H1 (cell line): Measurements from ENCODE around the gene ASXL1. TPM values are rescaled to one million over a fixed set of nuclear protein-coding genes. Genes with fewer than 3 reads are reported as not detected.

Source experiments
- CTCF ChIA-PET: fragments of 300-600 bp; sonication (Branson Sonifier 250); formaldehyde crosslinking; loops from one replicate; lab custom pipeline; 2021; ENCODE audit not compliant: partially characterized antibody; lab: Charles Lee
- POLR2A ChIA-PET: fragments of 300-600 bp; sonication (Branson Sonifier 250); formaldehyde crosslinking; loops from one replicate; lab custom pipeline; 2021; ENCODE audit warnings: inconsistent platforms; ENCODE audit not compliant: partially characterized antibody; lab: Charles Lee
- DNase-seq, 2 experiments: peaks; one replicate each; pipeline versions ENCODE4 v3.0.0 to v3.0.0-alpha.2; 2010 to 2022; ENCODE audit warnings: low spot score in 2 of 2, low read depth in 1 of 2, mixed read lengths in 1 of 2
- FAIRE-seq: peaks from 2 replicates; lab custom pipeline; 2011; peaks lifted over from hg19 to GRCh38; lab: Jason Lieb, UNC
- H2AFZ ChIP-seq: 2 replicates; pipeline ENCODE4 v1.8.1; 2012; ENCODE audit warnings: low read length, inconsistent platforms
- H2AK5ac ChIP-seq: 2 replicates; pipeline ENCODE4 v1.6.1; 2013; ENCODE audit warnings: low read depth, low read length
- H2BK120ac ChIP-seq: replicated peaks from 2 replicates; pipeline ENCODE3; 2013; ENCODE audit warnings: low read depth, low read length, inconsistent platforms
- H2BK12ac ChIP-seq: 2 replicates; pipeline ENCODE4 v1.6.1; 2013; ENCODE audit warnings: low read depth, low read length
- H2BK15ac ChIP-seq: 2 replicates; pipeline ENCODE4 v1.6.1; 2013; ENCODE audit warnings: low read length
- H2BK20ac ChIP-seq: 2 replicates; pipeline ENCODE4 v1.6.1; 2013; ENCODE audit warnings: low read length
- H2BK5ac ChIP-seq: 2 replicates; pipeline ENCODE4 v1.6.1; 2013; ENCODE audit warnings: low read depth, low read length
- H3K14ac ChIP-seq: 2 replicates; pipeline ENCODE4 v1.6.1; 2013; ENCODE audit warnings: inconsistent platforms; ENCODE audit not compliant: insufficient read length
- H3K18ac ChIP-seq: 2 replicates; pipeline ENCODE4 v1.6.1; 2013; ENCODE audit warnings: low read length; ENCODE audit errors: extremely low read depth
- H3K23ac ChIP-seq: 2 replicates; pipeline ENCODE4 v1.6.1; 2013; ENCODE audit warnings: inconsistent platforms; ENCODE audit not compliant: insufficient read length
- H3K23me2 ChIP-seq: 2 replicates; pipeline ENCODE4 v1.6.1; 2013; ENCODE audit warnings: low read depth, low read length
- H3K27ac ChIP-seq: 2 replicates; pipeline ENCODE4 v1.6.1; 2011; ENCODE audit warnings: low read depth, low read length, inconsistent platforms
- H3K27me3 ChIP-seq, 4 experiments: replicated peaks in 1 of 4; 1 replicate in 1 of 4; 2 replicates in 3 of 4; pipeline versions ENCODE4 v1.6.1 to v1.8.1; 2011 to 2013; ENCODE audit warnings: low read length in 3 of 4, mild to moderate bottlenecking in 3 of 4, inconsistent platforms in 2 of 4, mixed read lengths in 2 of 4, moderate library complexity in 1 of 4; ENCODE audit not compliant: control insufficient read depth in 3 of 4, insufficient read depth in 3 of 4; ENCODE audit errors: extremely low read depth in 1 of 4
- H3K36me3 ChIP-seq, 4 experiments: 2 replicates each; pipeline versions ENCODE4 v1.6.1 to v1.8.1; 2011 to 2013; ENCODE audit warnings: mild to moderate bottlenecking in 4 of 4, low read length in 3 of 4, moderate library complexity in 2 of 4, control low read depth in 1 of 4, inconsistent platforms in 1 of 4; ENCODE audit not compliant: insufficient read depth in 4 of 4, control insufficient read depth in 2 of 4
- H3K4ac ChIP-seq: replicated peaks from 2 replicates; pipeline ENCODE3; 2013; ENCODE audit warnings: low read length, low read depth, mixed read lengths, inconsistent platforms; ENCODE audit not compliant: insufficient read length
- H3K4me1 ChIP-seq, 4 experiments: replicated peaks in 1 of 4; 1 replicate in 1 of 4; 2 replicates in 3 of 4; pipeline versions ENCODE4 v1.6.1 to v1.8.1; 2011 to 2013; ENCODE audit warnings: low read length in 3 of 4, inconsistent platforms in 2 of 4, mixed read lengths in 1 of 4; ENCODE audit not compliant: insufficient read depth in 4 of 4, control insufficient read depth in 3 of 4
- H3K4me2 ChIP-seq, 2 experiments: 2 replicates each; pipeline versions ENCODE4 v1.6.1 to v1.8.1; 2011 to 2013; ENCODE audit warnings: low read depth in 2 of 2, low read length in 2 of 2, control low read depth in 1 of 2, inconsistent platforms in 1 of 2, mild to moderate bottlenecking in 1 of 2; ENCODE audit not compliant: insufficient read depth in 1 of 2
- H3K4me3 ChIP-seq, 4 experiments: fragments of 200-600, 300-600 bp in 1 of 4; sonication (generic), shearing (Covaris generic), sonication (Bioruptor Twin) in 1 of 4; 2 replicates each; pipeline versions ENCODE4 v1.5.1 to v1.8.1; 2011 to 2016; ENCODE audit warnings: low read length in 4 of 4, low read depth in 3 of 4, control low read depth in 2 of 4, inconsistent platforms in 2 of 4, mild to moderate bottlenecking in 2 of 4, mixed read lengths in 1 of 4, moderate library complexity in 1 of 4; ENCODE audit not compliant: insufficient read depth in 2 of 4; ENCODE audit errors: extremely low read depth in 1 of 4
- H3K56ac ChIP-seq: replicated peaks from 2 replicates; pipeline ENCODE3; 2013; ENCODE audit warnings: low read depth, mild to moderate bottlenecking, mixed read lengths, low read length, inconsistent platforms; ENCODE audit not compliant: insufficient read length
- H3K79me1 ChIP-seq: 2 replicates; pipeline ENCODE4 v1.6.1; 2013; ENCODE audit warnings: low read depth, low read length, control low read depth
- H3K79me2 ChIP-seq, 2 experiments: 2 replicates each; pipeline versions ENCODE4 v1.6.1 to v1.8.1; 2012 to 2013; ENCODE audit warnings: low read length in 2 of 2, mild to moderate bottlenecking in 2 of 2, inconsistent platforms in 1 of 2; ENCODE audit not compliant: insufficient read depth in 2 of 2, control insufficient read depth in 1 of 2
- H3K9ac ChIP-seq, 4 experiments: replicated peaks in 1 of 4; 1 replicate in 1 of 4; 2 replicates in 3 of 4; pipeline versions ENCODE4 v1.6.1 to v1.8.1; 2011 to 2013; ENCODE audit warnings: low read depth in 3 of 4, low read length in 3 of 4, control low read depth in 2 of 4, mild to moderate bottlenecking in 2 of 4, moderate library complexity in 2 of 4, inconsistent platforms in 1 of 4; ENCODE audit errors: extremely low read depth in 1 of 4
- H3K9me3 ChIP-seq, 2 experiments: 2 replicates each; pipeline versions ENCODE4 v1.6.1 to v1.8.1; 2012 to 2013; ENCODE audit warnings: mild to moderate bottlenecking in 2 of 2, moderate library complexity in 2 of 2, control low read depth in 1 of 2, inconsistent platforms in 1 of 2, low read depth in 1 of 2, low read length in 1 of 2, mixed read lengths in 1 of 2; ENCODE audit not compliant: insufficient read depth in 2 of 2
- H4K20me1 ChIP-seq, 2 experiments: replicated peaks in 1 of 2; 2 replicates each; pipeline versions ENCODE3 to v1.8.1; 2011 to 2013; ENCODE audit warnings: inconsistent platforms in 2 of 2, low read length in 2 of 2, mild to moderate bottlenecking in 1 of 2; ENCODE audit not compliant: insufficient read depth in 2 of 2, control insufficient read depth in 1 of 2
- H4K5ac ChIP-seq: 2 replicates; pipeline ENCODE4 v1.6.1; 2013; ENCODE audit warnings: low read length, low read depth, mixed read lengths, inconsistent platforms; ENCODE audit not compliant: insufficient read length
- H4K8ac ChIP-seq: 2 replicates; pipeline ENCODE4 v1.8.0; 2013; ENCODE audit warnings: mild to moderate bottlenecking, moderate library complexity, low read length, inconsistent platforms; ENCODE audit not compliant: insufficient read depth; ENCODE audit errors: extremely low read depth
- H4K91ac ChIP-seq: replicated peaks from 2 replicates; pipeline ENCODE3; 2013; ENCODE audit warnings: low read length, mixed read lengths, inconsistent platforms; ENCODE audit not compliant: insufficient read length
- BACH1 ChIP-seq: IDR thresholded peaks from 2 replicates; pipeline ENCODE4 v1.6.1; 2012; ENCODE audit warnings: low read length, improper control_type of control experiment
- CHD2 ChIP-seq: IDR thresholded peaks from 2 replicates; pipeline ENCODE4 v1.6.1; 2012; ENCODE audit warnings: low read length, improper control_type of control experiment
- FOSL1 ChIP-seq: IDR thresholded peaks from 2 replicates; pipeline ENCODE4 v1.6.1; 2011; ENCODE audit warnings: mild to moderate bottlenecking, low read depth, low read length, moderate library complexity; ENCODE audit not compliant: insufficient read depth
- JUN ChIP-seq: IDR thresholded peaks from 2 replicates; pipeline ENCODE4 v1.6.1; 2011; ENCODE audit warnings: low read depth, mild to moderate bottlenecking, improper control_type of control experiment, low read length
- NANOG ChIP-seq: IDR thresholded peaks from 2 replicates; pipeline ENCODE4 v1.6.1; 2011; ENCODE audit warnings: low read length, low read depth, mild to moderate bottlenecking, inconsistent platforms; ENCODE audit not compliant: insufficient read depth, poor library complexity, severe bottlenecking
- NRF1 ChIP-seq: IDR thresholded peaks from 2 replicates; pipeline ENCODE4 v1.6.1; 2011; ENCODE audit warnings: mild to moderate bottlenecking, low read depth, low read length, improper control_type of control experiment
- RFX5 ChIP-seq: IDR thresholded peaks from 2 replicates; pipeline ENCODE4 v1.6.1; 2011; ENCODE audit warnings: low read depth, low read length, improper control_type of control experiment, borderline replicate concordance
- SIX5 ChIP-seq: IDR thresholded peaks from 2 replicates; pipeline ENCODE4 v1.6.1; 2011; ENCODE audit warnings: mild to moderate bottlenecking, low read depth, low read length
- TEAD4 ChIP-seq: IDR thresholded peaks from 2 replicates; pipeline ENCODE4 v1.6.1; 2012; ENCODE audit warnings: low read depth, low read length, inconsistent platforms, mixed read lengths
- YY1 ChIP-seq: IDR thresholded peaks from 2 replicates; pipeline ENCODE4 v1.6.1; 2011; ENCODE audit warnings: low read depth, mild to moderate bottlenecking, low read length
- WGBS, 2 experiments: shearing (Covaris generic) in 1 of 2; methylation state at CpG; one replicate each; pipeline versions ENCODE4 v1.1.6 to v1.1.7; 2013 to 2015; ENCODE audit warnings: low lambda C conversion rate in 2 of 2, mixed read lengths in 2 of 2, inconsistent platforms in 1 of 2, low coverage in 1 of 2, missing lambda C conversion rate in 1 of 2; ENCODE audit not compliant: insufficient replicate concordance in 2 of 2, insufficient coverage in 1 of 2, insufficient read length in 1 of 2; ENCODE audit errors: extremely low coverage in 1 of 2, missing lambda C conversion rate in 1 of 2; 5-methylcytosine and 5-hydroxymethylcytosine counted together
- polyA plus RNA-seq, 7 experiments: library from polyadenylated mRNA; depleted of rRNA in 3 of 7; stranded (reverse) in 5 of 7; unstranded in 2 of 7; fragments of >200 nt in 5 of 7; fragments of 200-250 nt in 2 of 7; gene quantifications; 1 replicate in 5 of 7; 2 replicates in 1 of 7; 4 replicates in 1 of 7; pipeline versions ENCODE4 v1.2.1 to v1.2.3, GENCODE V29; 2011 to 2013; ENCODE audit warnings: missing spikeins in 2 of 7, mixed read lengths in 2 of 7
- total RNA-seq: library from RNA; stranded (reverse); fragmentation: NEBNext Ultra II Directional; extraction: Animal tissue kit (Norgen Biotek cat#: 25700); gene quantifications from 2 replicates; pipeline ENCODE4 v1.2.1, GENCODE V29; 2021

ASXL1 gene
- total and polyA plus RNA-seq, 2 of the 8 experiments (the other 6 are each of a cell fraction or from before 2014, with no cell fraction given): 10.6 to 26.5 TPM

DNA sequence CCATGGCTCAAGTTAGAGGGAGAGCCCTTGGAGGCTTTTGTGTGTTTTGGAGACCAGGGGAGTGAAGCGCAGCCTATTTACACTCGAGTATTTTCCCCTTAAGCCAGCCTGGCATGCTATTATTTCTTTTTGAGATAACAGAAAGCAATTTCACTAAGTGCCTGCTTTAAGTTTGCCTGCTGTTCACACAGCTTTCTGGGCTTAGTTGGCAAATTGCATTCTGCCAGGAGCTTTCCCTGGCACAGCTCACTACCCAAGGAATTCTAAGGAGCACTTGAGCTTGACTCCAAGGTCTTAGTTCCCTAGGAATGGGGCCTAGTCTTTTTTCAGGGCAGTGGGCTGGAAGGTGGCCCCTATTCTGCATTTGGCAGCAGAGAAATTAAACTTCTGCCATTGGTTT, 19.0 kb upstream of the ASXL1 start:
- Histone ChIP-seq H4K8ac (no peak overlapping the region), H3K79me1 (no peaks in the 10 kb centered on the region), H2BK20ac (no peak overlapping the region), H3K56ac (no peak overlapping the region), H3K27ac (no peak overlapping the region), H3K36me3 (no peaks in the 10 kb centered on the region), H3K14ac (no peak overlapping the region), H3K23ac (no peak overlapping the region), H4K91ac (no peak overlapping the region), H3K23me2 (no peaks in the 10 kb centered on the region), H3K9me3 (no peaks in the 10 kb centered on the region), H4K5ac (no peak overlapping the region), H4K20me1 (no peaks in the 10 kb centered on the region), H3K4ac (peak overlapping the region; percentile 15), H2BK15ac (no peak overlapping the region), H2AK5ac (no peak overlapping the region), H3K4me3 (no peak overlapping the region), H2BK120ac (no peak overlapping the region), H2AFZ (no peak overlapping the region), H3K4me2 (no peak overlapping the region), H3K9ac (no peak overlapping the region)
- 86% methylated on average over 2 of the region's 2 CpGs; no CpG with 5 or more reads in 1 of the 2 experiments for WGBS, 2 experiments
- DNase-seq: no peak
- POLR2A ChIA-PET: interaction anchor here (1.7 kb wide), 1 partner anchor 15 kb away, joined by 3 read pairs; no protein-coding TSS in a partner anchor
- CTCF ChIA-PET: interaction anchor here (1.4 to 3.7 kb wide), 3 partner anchors 12 to 103 kb away, joined by 3 to 14 read pairs (median 3); no protein-coding TSS in a partner anchor
- TF ChIP-seq JUN (no peak), TEAD4 (no peak), NRF1 (no peak), YY1 (no peak), NANOG (no peak), CHD2 (no peak), SIX5 (no peak), FOSL1 (no peak), RFX5 (no peak), BACH1 (no peak)
- TF ChIP-seq, all 59 proteins: peak for 0
- no peaks in the 10 kb centered on the region for H3K79me2 ChIP-seq
- no peaks in the 10 kb centered on the region; a peak in 1 of 7 replicates for H3K4me1 ChIP-seq
- H2BK5ac ChIP-seq: no peak overlapping the region
- no peaks in the 10 kb centered on the region for H3K27me3 ChIP-seq
- H3K18ac ChIP-seq: no peak overlapping the region
- H2BK12ac ChIP-seq: no peak overlapping the region
- FAIRE-seq: no peak
